K562 (cell line): Measurements from ENCODE around the gene CRY2. TPM values are rescaled to one million over a fixed set of nuclear protein-coding genes. Genes with fewer than 3 reads are reported as not detected.

Experiments used
- ATF7 ChIP-seq: fragments of 450-650 bp; IDR thresholded peaks from 2 replicates; pipeline ENCODE4 v1.7.1; 2014; ENCODE audit warnings: mild to moderate bottlenecking, moderate library complexity
- BHLHE40 ChIP-seq: IDR thresholded peaks from 2 replicates; pipeline ENCODE4 v1.6.1; 2011; ENCODE audit warnings: low read length, improper control_type of control experiment
- CEBPG ChIP-seq, 3 experiments: fragments of 200-800 bp in 1 of 3; sonication (Bioruptor generic) in 1 of 3; sonication (generic) in 1 of 3; formaldehyde crosslinking in 1 of 3; IDR thresholded peaks in 2 of 3; conservative IDR thresholded peaks in 1 of 3; 2 replicates each; pipeline versions ENCODE4 v1.6.1 to v1.8.0; 2016 to 2022; ENCODE audit warnings: missing compliant biosample characterization in 2 of 3, missing genetic modification characterization in 2 of 3, mild to moderate bottlenecking in 1 of 3, missing genetic modification reagents in 1 of 3
- CTBP1 ChIP-seq: fragments of 450-650 bp; IDR thresholded peaks from 2 replicates; pipeline ENCODE4 v1.6.1; 2016; ENCODE audit warnings: borderline replicate concordance
- ELF1 ChIP-seq: fragments of 200-800 bp; sonication (Bioruptor generic); IDR thresholded peaks from 2 replicates; pipeline ENCODE4 v1.6.1; 2016; ENCODE audit warnings: missing genetic modification characterization, missing compliant biosample characterization
- ETV6 ChIP-seq, 3 experiments: fragments of 150-350 bp in 1 of 3; sonication (generic) in 1 of 3; formaldehyde crosslinking in 1 of 3; IDR thresholded peaks; 2 replicates each; pipeline versions ENCODE4 v1.6.1 to v1.8.0; 2014 to 2022; ENCODE audit warnings: borderline replicate concordance in 2 of 3, low read depth in 2 of 3, antibody characterized with exemption in 1 of 3, low read length in 1 of 3, mild to moderate bottlenecking in 1 of 3, missing genetic modification reagents in 1 of 3
- KHSRP ChIP-seq: fragments of 450-650 bp; IDR thresholded peaks from 2 replicates; pipeline ENCODE4 v1.6.1; 2017
- LEF1 ChIP-seq: fragments of 450-650 bp; IDR thresholded peaks from 2 replicates; pipeline ENCODE4 v1.6.1; 2016; ENCODE audit warnings: mild to moderate bottlenecking
- MYC ChIP-seq, 2 experiments: fragments of 250-450 bp in 1 of 2; sonication (Bioruptor Pico) in 1 of 2; IDR thresholded peaks; 2 replicates each; pipeline versions ENCODE4 v1.5.1 to v1.6.1; 2012 to 2021; ENCODE audit warnings: low read depth in 2 of 2, borderline replicate concordance in 1 of 2, improper control_type of control experiment in 1 of 2, low read length in 1 of 2, mild to moderate bottlenecking in 1 of 2, moderate library complexity in 1 of 2
- RCOR1 ChIP-seq, 2 experiments: IDR thresholded peaks; 2 replicates each; pipeline ENCODE4 v1.6.1; 2012; ENCODE audit warnings: low read depth in 2 of 2, low read length in 2 of 2, borderline replicate concordance in 1 of 2, improper control_type of control experiment in 1 of 2
- SMAD4 ChIP-seq: fragments of 250-450 bp; sonication (Bioruptor Pico); conservative IDR thresholded peaks from 2 replicates; pipeline ENCODE4 v1.8.0; 2021; ENCODE audit warnings: inconsistent platforms, mild to moderate bottlenecking, moderate library complexity
- SMARCA4 ChIP-seq: fragments of 450-650 bp; IDR thresholded peaks from 2 replicates; pipeline ENCODE4 v1.6.1; 2016
- SPI1 ChIP-seq: IDR thresholded peaks from 2 replicates; pipeline ENCODE4 v1.6.1; 2011; ENCODE audit warnings: low read depth, low read length, control low read depth, borderline replicate concordance
- TAF9B ChIP-seq: fragments of 450-650 bp; IDR thresholded peaks from 2 replicates; pipeline ENCODE4 v1.6.1; 2018; ENCODE audit warnings: mild to moderate bottlenecking; ENCODE audit not compliant: partially characterized antibody
- TCF3 ChIP-seq: sonication (generic); formaldehyde crosslinking; IDR thresholded peaks from 2 replicates; pipeline ENCODE4 v1.4.0; 2020; ENCODE audit warnings: mild to moderate bottlenecking, missing genetic modification reagents
- ZNF239 ChIP-seq: fragments of 250-450 bp; sonication (Bioruptor Pico); IDR thresholded peaks from 2 replicates; pipeline ENCODE4 v1.4.0; 2020; ENCODE audit warnings: mild to moderate bottlenecking
- ZNF282 ChIP-seq: sonication (generic); formaldehyde crosslinking; IDR thresholded peaks from 2 replicates; pipeline ENCODE4 v1.8.1; 2023; ENCODE audit warnings: missing genetic modification reagents
- ZNF79 ChIP-seq: fragments of 250-450 bp; sonication (Bioruptor Pico); IDR thresholded peaks from 2 replicates; pipeline ENCODE4 v1.4.0; 2020; ENCODE audit warnings: low read depth, mild to moderate bottlenecking, moderate library complexity
- polyA plus RNA-seq, 8 experiments: library from polyadenylated mRNA; depleted of rRNA in 4 of 8; stranded (reverse) in 5 of 8; unstranded in 3 of 8; fragments of >200 nt; fragmentation: Nextera tagmentation in 2 of 8; fragmentation: Illumina TruSeq in 1 of 8; extraction: Ambion mirVana in 2 of 8; extraction: Trizol in 1 of 8; gene quantifications; 2 replicates each; pipeline versions ENCODE4 v1.2.1 to v1.2.3, GENCODE V29; 2011 to 2014; ENCODE audit warnings: inconsistent platforms in 1 of 8, missing spikeins in 1 of 8
- total RNA-seq, 7 experiments: library from RNA; depleted of rRNA in 6 of 7; stranded (reverse); fragments of >200 nt in 6 of 7; fragmentation: Illumina TruSeq in 2 of 7; extraction: Trizol in 2 of 7; gene quantifications; 2 replicates each; pipeline versions ENCODE4 v1.2.1 to v1.2.3, GENCODE V29; 2011 to 2021; ENCODE audit warnings: low replicate concordance in 1 of 7
- TF ChIP-seq, protein P1 (sequence below): sonication (generic); formaldehyde crosslinking; IDR thresholded peaks from 2 replicates; pipeline ENCODE4 v1.8.0; 2022; ENCODE audit warnings: mild to moderate bottlenecking, missing genetic modification reagents
- TF ChIP-seq, protein P2 (sequence below), 2 experiments: fragments of 450-650 bp; IDR thresholded peaks; 2 replicates each; pipeline ENCODE4 v1.6.1; 2018; ENCODE audit warnings: mild to moderate bottlenecking in 2 of 2, low read depth in 1 of 2; ENCODE audit not compliant: partially characterized antibody in 2 of 2

Gene CRY2
- total and polyA plus RNA-seq, 9 of the 15 experiments (the other 6 are each of a cell fraction or from before 2014, with no cell fraction given) = 2.3 to 23.9 (median 14.8) TPM

DNA sequence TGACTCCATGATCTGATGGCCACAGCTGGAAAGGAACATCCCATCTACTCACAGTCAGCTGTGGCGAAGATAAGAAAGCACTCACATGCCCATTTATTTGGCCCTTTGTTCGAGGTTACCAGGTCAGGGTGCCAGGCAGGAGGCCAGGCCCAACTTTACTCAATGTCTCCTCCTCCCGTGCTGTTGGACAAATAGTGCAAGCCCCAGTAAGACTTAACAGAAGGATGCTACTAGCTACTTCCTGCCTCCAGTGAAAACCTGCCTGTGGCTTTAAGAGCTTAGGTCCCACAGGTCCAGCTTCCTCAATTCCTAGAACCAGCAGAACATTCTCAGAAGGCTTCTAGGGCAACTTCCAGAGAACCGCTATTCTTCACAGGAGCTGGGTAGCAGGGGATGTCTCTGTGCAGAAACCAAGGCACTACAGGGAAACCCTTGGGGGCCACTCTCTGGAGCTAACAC lies 12.9 kb upstream of the CRY2 start (continued):
- TF ChIP-seq, protein P1, sequence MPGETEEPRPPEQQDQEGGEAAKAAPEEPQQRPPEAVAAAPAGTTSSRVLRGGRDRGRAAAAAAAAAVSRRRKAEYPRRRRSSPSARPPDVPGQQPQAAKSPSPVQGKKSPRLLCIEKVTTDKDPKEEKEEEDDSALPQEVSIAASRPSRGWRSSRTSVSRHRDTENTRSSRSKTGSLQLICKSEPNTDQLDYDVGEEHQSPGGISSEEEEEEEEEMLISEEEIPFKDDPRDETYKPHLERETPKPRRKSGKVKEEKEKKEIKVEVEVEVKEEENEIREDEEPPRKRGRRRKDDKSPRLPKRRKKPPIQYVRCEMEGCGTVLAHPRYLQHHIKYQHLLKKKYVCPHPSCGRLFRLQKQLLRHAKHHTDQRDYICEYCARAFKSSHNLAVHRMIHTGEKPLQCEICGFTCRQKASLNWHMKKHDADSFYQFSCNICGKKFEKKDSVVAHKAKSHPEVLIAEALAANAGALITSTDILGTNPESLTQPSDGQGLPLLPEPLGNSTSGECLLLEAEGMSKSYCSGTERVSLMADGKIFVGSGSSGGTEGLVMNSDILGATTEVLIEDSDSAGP (CRISPR knock-in tag) = peak; percentile 92
- TF ChIP-seq SPI1 (peak; percentile 81), SMARCA4 (peak; percentile 62; the same call in 1 of the 2 replicates), ELF1 (tag) (peak; percentile 66), MYC (IDR thresholded peaks at IDR 0.05; ENCODE audit: low read depth, low read length) (0 out of 2 replicates have a peak, but pooled peaks have one; percentile 21), MYC (CRISPR knock-in tag; IDR thresholded peaks at IDR 0.05; ENCODE audit: borderline replicate concordance, low read depth) (no peak), CEBPG (CRISPR knock-in tag; IDR thresholded peaks at IDR 0.05) (peak; percentile 77; the same call in 1 of the 2 replicates), CEBPG (tag; conservative IDR thresholded peaks at IDR 0.05 in 1 of 2, IDR thresholded peaks at IDR 0.05 in 1 of 2) (peak in 1 of 2 experiments; percentile 40; a peak in 1 of 4 replicates), ZNF79 (CRISPR knock-in tag) (no peak), ZNF239 (no peak), ZNF282 (CRISPR knock-in tag) (no peak), TAF9B (peak; percentile 54), SMAD4 (CRISPR knock-in tag) (peak; percentile 37; the same call in 1 of the 2 replicates), BHLHE40 (peak; percentile 47; the same call in 1 of the 2 replicates), CTBP1 (peak; percentile 97), ETV6 (IDR thresholded peaks at IDR 0.05; ENCODE audit: borderline replicate concordance in 1 of 2, low read depth in 2 of 2, low read length in 1 of 2) (peak; percentile 88 to 89; a peak in 3 of 4 replicates), ETV6 (CRISPR knock-in tag; IDR thresholded peaks at IDR 0.05; ENCODE audit: borderline replicate concordance) (no peak), KHSRP (no peak), LEF1 (0 out of 2 replicates have a peak, but pooled peaks have one; percentile 36), TCF3 (CRISPR knock-in tag) (peak; percentile 39), ATF7 (peak; percentile 42; the same call in 1 of the 2 replicates), RCOR1 (IDR thresholded peaks at IDR 0.05; ENCODE audit: borderline replicate concordance in 1 of 2, low read depth in 2 of 2, low read length in 2 of 2) (peak in 1 of 2 experiments; percentile 92; a peak in 2 of 4 replicates)
- TF ChIP-seq, protein P2, sequence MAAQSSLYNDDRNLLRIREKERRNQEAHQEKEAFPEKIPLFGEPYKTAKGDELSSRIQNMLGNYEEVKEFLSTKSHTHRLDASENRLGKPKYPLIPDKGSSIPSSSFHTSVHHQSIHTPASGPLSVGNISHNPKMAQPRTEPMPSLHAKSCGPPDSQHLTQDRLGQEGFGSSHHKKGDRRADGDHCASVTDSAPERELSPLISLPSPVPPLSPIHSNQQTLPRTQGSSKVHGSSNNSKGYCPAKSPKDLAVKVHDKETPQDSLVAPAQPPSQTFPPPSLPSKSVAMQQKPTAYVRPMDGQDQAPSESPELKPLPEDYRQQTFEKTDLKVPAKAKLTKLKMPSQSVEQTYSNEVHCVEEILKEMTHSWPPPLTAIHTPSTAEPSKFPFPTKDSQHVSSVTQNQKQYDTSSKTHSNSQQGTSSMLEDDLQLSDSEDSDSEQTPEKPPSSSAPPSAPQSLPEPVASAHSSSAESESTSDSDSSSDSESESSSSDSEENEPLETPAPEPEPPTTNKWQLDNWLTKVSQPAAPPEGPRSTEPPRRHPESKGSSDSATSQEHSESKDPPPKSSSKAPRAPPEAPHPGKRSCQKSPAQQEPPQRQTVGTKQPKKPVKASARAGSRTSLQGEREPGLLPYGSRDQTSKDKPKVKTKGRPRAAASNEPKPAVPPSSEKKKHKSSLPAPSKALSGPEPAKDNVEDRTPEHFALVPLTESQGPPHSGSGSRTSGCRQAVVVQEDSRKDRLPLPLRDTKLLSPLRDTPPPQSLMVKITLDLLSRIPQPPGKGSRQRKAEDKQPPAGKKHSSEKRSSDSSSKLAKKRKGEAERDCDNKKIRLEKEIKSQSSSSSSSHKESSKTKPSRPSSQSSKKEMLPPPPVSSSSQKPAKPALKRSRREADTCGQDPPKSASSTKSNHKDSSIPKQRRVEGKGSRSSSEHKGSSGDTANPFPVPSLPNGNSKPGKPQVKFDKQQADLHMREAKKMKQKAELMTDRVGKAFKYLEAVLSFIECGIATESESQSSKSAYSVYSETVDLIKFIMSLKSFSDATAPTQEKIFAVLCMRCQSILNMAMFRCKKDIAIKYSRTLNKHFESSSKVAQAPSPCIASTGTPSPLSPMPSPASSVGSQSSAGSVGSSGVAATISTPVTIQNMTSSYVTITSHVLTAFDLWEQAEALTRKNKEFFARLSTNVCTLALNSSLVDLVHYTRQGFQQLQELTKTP (IDR thresholded peaks at IDR 0.05; ENCODE audit: low read depth in 1 of 2, partially characterized antibody in 2 of 2) = peak in 1 of 2 experiments; percentile 18
